ENCODE measurements around the gene MKNK1.

GRCh38 chr1:46568461-46568891, 35.6 kb downstream of the MKNK1 start:
- TF ChIP-seq EZH2 (IDR thresholded peaks at IDR 0.05; ENCODE audit: low read depth) (no peak), CTCF (conservative IDR thresholded peaks at IDR 0.05) (no peak)
